WERI-Rb-1 (cell line): ENCODE measurements around the gene GSC2.

Experiments
- DNase-seq: peaks from one replicate; pipeline ENCODE4 v3.0.0-alpha.2; 2020
- H3K27ac ChIP-seq: fragments of 250-450 bp; sonication (Bioruptor Pico); 2 replicates; pipeline ENCODE4 v1.5.1; 2020; ENCODE audit warnings: mild to moderate bottlenecking, moderate library complexity
- H3K27me3 ChIP-seq: fragments of 250-450 bp; sonication (Bioruptor Pico); 2 replicates; pipeline ENCODE4 v1.5.1; 2021; ENCODE audit warnings: mild to moderate bottlenecking, low read depth, moderate library complexity; ENCODE audit not compliant: insufficient read depth, severe bottlenecking
- H3K36me3 ChIP-seq: fragments of 250-450 bp; sonication (Bioruptor Pico); 2 replicates; pipeline ENCODE4 v1.5.1; 2020; ENCODE audit warnings: mild to moderate bottlenecking, moderate library complexity
- H3K4me3 ChIP-seq: 2 replicates; pipeline ENCODE4 v1.5.1; 2011; ENCODE audit warnings: low read depth, mild to moderate bottlenecking, control low read depth, low read length
- H3K9me3 ChIP-seq: fragments of 250-450 bp; sonication (Bioruptor Pico); 2 replicates; pipeline ENCODE4 v1.5.1; 2021; ENCODE audit warnings: mild to moderate bottlenecking, moderate library complexity; ENCODE audit not compliant: severe bottlenecking
- TF ChIP-seq, protein P1 (sequence below): IDR thresholded peaks from 2 replicates; pipeline ENCODE4 v1.5.1; 2011; ENCODE audit warnings: low read depth, mild to moderate bottlenecking, control low read depth, inconsistent platforms, low read length

GSC2 gene

DNA sequence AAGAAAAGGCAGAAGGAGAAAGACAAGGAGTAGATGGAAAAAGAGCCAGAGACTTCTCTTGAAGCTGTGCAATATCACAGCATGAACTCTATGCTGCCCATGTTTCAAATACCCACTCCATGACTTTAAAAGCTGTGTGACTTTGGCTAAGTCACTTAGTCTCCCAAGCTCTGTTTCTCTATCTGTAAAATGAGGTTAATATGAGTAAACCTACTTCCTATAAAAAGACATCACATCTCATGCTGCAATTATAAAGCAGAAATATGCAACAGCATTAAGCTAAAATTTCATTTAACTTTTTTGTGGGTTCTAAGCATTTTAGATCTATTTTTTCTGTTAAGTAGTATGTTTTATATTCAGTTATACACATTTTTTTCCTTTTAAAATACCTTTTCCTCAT is 39.4 kb downstream of the GSC2 start:
- no peaks in the 10 kb centered on the region for H3K9me3 ChIP-seq

DNA sequence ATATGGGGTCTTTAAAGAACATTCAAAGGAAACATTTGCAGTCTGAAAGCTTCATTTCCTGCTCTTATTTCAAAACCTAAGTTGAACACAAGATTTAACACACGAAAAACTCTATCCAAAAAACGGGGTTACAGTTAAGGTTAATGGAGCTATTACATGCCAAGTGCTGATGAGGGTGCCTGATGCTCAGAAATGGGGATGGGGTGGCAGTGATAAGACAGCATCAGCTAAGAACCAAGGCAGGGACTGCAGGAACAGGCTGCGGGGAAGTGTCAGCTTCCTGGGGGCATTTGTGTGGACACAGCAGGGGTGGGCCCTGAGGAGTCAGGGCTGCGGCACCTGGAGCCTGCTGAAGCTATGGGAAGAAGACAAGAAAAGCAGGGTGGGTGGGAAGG is 40.0 kb downstream of the GSC2 start:
- H3K36me3 ChIP-seq = no peaks in the 10 kb centered on the region
- TF ChIP-seq, protein P1, sequence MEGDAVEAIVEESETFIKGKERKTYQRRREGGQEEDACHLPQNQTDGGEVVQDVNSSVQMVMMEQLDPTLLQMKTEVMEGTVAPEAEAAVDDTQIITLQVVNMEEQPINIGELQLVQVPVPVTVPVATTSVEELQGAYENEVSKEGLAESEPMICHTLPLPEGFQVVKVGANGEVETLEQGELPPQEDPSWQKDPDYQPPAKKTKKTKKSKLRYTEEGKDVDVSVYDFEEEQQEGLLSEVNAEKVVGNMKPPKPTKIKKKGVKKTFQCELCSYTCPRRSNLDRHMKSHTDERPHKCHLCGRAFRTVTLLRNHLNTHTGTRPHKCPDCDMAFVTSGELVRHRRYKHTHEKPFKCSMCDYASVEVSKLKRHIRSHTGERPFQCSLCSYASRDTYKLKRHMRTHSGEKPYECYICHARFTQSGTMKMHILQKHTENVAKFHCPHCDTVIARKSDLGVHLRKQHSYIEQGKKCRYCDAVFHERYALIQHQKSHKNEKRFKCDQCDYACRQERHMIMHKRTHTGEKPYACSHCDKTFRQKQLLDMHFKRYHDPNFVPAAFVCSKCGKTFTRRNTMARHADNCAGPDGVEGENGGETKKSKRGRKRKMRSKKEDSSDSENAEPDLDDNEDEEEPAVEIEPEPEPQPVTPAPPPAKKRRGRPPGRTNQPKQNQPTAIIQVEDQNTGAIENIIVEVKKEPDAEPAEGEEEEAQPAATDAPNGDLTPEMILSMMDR = no peak
- H3K9me3 ChIP-seq = no peaks in the 10 kb centered on the region
- no peaks in the 10 kb centered on the region for H3K27me3 ChIP-seq
- no peak overlapping the region for H3K27ac ChIP-seq
- no peak overlapping the region for H3K4me3 ChIP-seq
- no peak for DNase-seq

More for the DNA sequence above, 39.4 kb downstream of the GSC2 start:
- Histone ChIP-seq H3K27me3 (no peaks in the 10 kb centered on the region), H3K27ac (no peak overlapping the region), H3K36me3 (peaks cover 3% of the 10 kb centered on the region; the same call in 1 of the 2 replicates), H3K4me3 (no peak overlapping the region)
- TF ChIP-seq, protein P1 = no peak
- no peak for DNase-seq

- no peak overlapping the region for H3K4me3 ChIP-seq
Observed at GRCh38 chr22:19109198-19110063, 40.7 kb downstream of the GSC2 start.

DNA sequence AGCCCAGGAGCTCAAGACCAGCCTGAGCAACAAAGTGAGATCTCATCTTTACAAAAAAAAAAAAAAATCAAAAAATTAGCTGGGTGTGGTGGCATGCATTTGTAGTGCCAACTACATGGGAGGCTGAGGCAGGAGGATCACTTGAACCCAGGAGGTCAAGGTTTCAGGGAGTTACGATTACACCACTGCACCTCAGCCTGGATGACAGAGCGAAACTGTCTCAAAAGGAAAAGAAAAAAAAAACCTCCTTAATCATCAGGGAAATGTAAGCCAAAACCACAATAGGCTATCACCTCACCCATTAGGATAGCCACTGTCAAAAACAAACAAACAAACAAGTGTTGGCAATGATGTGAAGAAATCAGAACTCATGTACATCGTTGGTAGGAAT is 41.3 kb downstream of the GSC2 start:
- TF ChIP-seq, protein P1 = no peak
- H3K4me3 ChIP-seq = no peak overlapping the region
- no peaks in the 10 kb centered on the region for H3K9me3 ChIP-seq
- no peak overlapping the region for H3K27ac ChIP-seq
- no peaks in the 10 kb centered on the region for H3K27me3 ChIP-seq
- no peaks in the 10 kb centered on the region for H3K36me3 ChIP-seq
- DNase-seq = no peak

More at GRCh38 chr22:19109198-19110063, 40.7 kb downstream of the GSC2 start:
- Histone ChIP-seq H3K27ac (no peak overlapping the region), H3K27me3 (no peaks in the 10 kb centered on the region), H3K9me3 (no peaks in the 10 kb centered on the region), H3K36me3 (no peaks in the 10 kb centered on the region)
- DNase-seq = no peak
- TF ChIP-seq, protein P1 = no peak

- no peak overlapping the region for H3K27ac ChIP-seq
- no peaks in the 10 kb centered on the region for H3K9me3 ChIP-seq
- no peak for DNase-seq
- H3K4me3 ChIP-seq = no peak overlapping the region
- no peaks in the 10 kb centered on the region for H3K27me3 ChIP-seq
- TF ChIP-seq, protein P1 = no peak
- H3K36me3 ChIP-seq = no peaks in the 10 kb centered on the region
Observed at GRCh38 chr22:19107730-19108074, 42.4 kb downstream of the GSC2 start.
